Activated naive CD4-positive, alpha-beta T cell treated with anti-CD3 and anti-CD28 coated beads, Interleukin-2, amount 50 U/mL, for 24 hours (primary cell): ENCODE results near the gene POGLUT3.

ENCODE experiments used
- H3K27ac Mint-ChIP-seq: one replicate; pipeline ENCODE4 v1.8.0; 2021; ENCODE audit warnings: mild to moderate bottlenecking, mixed read lengths
- H3K27me3 Mint-ChIP-seq: one replicate; pipeline ENCODE4 v1.8.0; 2021; ENCODE audit warnings: mixed read lengths
- H3K36me3 Mint-ChIP-seq: one replicate; pipeline ENCODE4 v1.8.0; 2021; ENCODE audit warnings: mixed read lengths
- H3K4me1 Mint-ChIP-seq: one replicate; pipeline ENCODE4 v1.8.0; 2021; ENCODE audit warnings: mixed read lengths
- H3K4me3 Mint-ChIP-seq: one replicate; pipeline ENCODE4 v1.8.0; 2021; ENCODE audit warnings: mild to moderate bottlenecking, mixed read lengths
- H3K9me3 Mint-ChIP-seq: one replicate; pipeline ENCODE4 v1.8.0; 2021; ENCODE audit warnings: mixed read lengths

POGLUT3 gene

DNA sequence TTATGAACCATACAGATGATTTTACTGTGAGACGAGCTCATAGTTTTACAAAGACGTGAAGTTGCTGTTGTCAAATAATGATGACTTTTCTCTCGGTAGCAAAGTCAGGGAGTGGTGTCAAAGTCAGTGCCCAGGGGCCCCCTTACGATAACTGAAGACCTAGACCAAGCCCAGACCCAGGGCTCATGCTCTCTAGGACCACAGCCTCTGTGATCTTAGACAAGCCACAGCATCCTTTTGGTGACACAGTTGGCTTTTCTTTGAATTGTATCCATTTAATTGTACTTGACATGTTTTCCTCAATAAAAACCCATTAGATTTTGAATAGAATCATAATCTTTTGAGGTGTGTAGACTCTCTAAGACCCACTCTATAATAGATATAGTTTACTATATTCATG is 17.9 kb upstream of the POGLUT3 start:
- Mint-ChIP-seq H3K4me1 (no peaks in the 10 kb centered on the region), H3K27ac (no peak overlapping the region), H3K36me3 (peaks cover 21% of the 10 kb centered on the region), H3K4me3 (no peak overlapping the region), H3K27me3 (no peaks in the 10 kb centered on the region), H3K9me3 (no peaks in the 10 kb centered on the region)

DNA sequence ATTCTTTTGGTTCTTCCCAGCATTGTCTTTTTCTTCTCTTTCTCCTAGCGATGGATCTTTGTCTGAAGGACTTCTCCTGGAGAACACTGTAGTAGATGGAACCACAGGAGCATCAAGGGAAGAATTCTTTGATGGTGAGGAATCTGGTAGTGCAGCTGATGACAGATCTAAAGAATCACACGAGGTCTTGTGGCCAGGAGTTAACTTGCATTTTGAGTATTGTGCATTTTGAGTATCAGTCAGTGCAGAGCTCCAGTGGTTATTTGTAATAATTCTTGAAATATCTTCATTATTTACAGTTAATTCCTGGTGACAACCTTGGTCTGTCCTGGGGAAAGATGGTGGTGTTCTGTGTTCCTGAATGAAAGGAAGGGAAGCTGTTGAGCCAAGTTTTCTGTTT is 14.5 kb upstream of the POGLUT3 start:
- Mint-ChIP-seq H3K4me1 (no peaks in the 10 kb centered on the region), H3K9me3 (no peaks in the 10 kb centered on the region)

DNA sequence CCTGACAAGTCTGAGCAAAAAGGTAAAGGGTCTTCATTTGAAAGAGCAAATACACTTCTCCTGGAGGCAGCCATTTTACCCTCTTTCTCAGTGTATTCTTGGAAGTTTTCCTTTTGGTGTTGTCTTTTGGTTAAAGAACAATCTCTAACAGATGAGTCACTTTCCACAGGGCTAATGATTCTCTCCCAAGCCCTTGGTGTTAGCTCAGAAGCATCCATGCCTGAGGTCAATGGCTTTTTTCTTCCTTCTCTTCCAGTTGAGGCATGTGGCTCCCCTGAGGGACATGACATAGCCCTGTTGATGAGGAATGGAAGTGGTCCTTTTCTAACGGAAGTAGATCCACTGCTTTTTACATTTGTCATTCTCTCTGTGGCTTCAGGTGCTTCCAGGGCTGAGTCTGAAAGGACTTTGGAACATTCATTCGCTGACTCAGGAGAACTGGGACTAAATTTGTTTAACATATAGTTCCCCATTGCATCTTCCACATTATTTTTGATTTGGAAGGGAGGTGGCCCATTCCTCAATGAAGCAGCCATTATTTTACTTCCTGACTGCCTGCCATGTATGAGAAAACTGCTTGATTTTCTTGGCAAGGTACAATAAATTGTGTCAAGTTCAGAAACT is 13.8 kb upstream of the POGLUT3 start:
- Mint-ChIP-seq H3K36me3 (peaks cover 20% of the 10 kb centered on the region), H3K27me3 (no peaks in the 10 kb centered on the region), H3K27ac (no peak overlapping the region), H3K9me3 (no peaks in the 10 kb centered on the region), H3K4me3 (no peak overlapping the region), H3K4me1 (no peaks in the 10 kb centered on the region)

More for the DNA sequence above, 14.5 kb upstream of the POGLUT3 start:
- no peaks in the 10 kb centered on the region for H3K27me3 Mint-ChIP-seq
- H3K4me3 Mint-ChIP-seq: no peak overlapping the region
- no peak overlapping the region for H3K27ac Mint-ChIP-seq
- peaks cover 20% of the 10 kb centered on the region for H3K36me3 Mint-ChIP-seq

DNA sequence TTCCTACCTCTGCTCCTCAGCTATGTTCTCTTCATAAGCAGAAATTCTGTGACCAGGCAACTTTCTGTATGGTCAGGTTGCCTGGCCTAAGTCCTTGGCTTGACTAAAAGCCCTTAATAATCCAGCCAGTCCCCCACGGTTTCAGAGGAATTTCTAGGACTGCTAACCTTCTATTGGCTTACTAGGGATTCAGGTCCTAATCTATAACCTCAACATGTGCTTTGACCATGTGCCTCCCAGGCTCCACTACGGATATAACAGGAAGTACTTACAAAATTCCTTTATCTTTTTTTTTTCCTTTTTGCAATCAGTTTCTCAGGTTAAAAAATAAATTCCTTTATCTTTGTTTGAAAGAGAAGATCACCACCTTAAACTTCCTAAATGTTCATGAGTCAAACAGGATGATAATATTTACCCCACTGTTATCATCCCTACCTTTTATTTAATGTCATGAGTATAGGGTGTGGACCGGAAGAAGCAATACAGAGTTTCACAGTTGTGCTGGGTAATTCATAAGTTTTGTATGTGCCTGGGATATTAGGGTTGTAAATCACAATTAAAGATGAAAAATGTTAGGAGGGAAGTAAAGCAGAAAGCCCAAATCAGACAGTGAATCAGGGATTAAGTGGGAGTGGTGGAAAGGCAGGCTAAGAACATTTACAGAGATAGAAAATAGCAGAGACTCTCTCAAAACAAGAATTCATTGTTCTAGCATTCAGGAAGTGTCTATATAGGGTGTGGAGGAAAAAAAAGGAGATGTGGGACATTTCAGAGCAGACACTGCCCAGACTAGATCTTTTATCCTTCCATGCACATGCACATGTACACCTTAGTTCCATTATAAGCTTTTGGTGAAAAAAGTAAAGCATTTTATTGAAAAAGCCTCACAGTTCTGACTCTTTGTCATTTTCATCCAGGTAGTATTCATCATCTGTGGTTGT is 10.7 kb upstream of the POGLUT3 start:
- Mint-ChIP-seq H3K4me1 (no peaks in the 10 kb centered on the region), H3K4me3 (no peak overlapping the region), H3K36me3 (peaks cover 12% of the 10 kb centered on the region), H3K9me3 (no peaks in the 10 kb centered on the region), H3K27me3 (no peaks in the 10 kb centered on the region), H3K27ac (no peak overlapping the region)

DNA sequence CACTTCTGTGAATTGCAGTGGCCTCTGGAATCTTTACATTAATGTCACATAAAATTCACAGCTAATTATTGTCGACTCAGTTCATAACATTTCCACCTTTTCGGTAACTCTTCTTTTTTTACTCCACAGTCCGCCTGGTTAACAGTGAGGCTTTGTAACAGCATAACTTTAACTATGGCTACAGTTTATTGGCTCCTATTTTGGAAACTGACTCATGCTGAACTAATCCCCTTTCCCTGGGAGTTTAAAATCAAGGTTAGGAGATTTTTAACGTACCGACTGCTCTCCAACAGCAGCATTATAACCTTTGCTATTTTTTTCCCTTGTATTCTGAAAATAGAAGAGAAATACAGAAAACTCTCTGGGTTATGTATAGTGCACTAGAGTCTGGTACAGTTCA is 3.2 kb upstream of the POGLUT3 start:
- Mint-ChIP-seq H3K27ac (no peak overlapping the region), H3K9me3 (no peaks in the 10 kb centered on the region), H3K4me1 (peaks cover 17% of the 10 kb centered on the region), H3K27me3 (no peaks in the 10 kb centered on the region), H3K4me3 (no peak overlapping the region), H3K36me3 (no peaks in the 10 kb centered on the region)

DNA sequence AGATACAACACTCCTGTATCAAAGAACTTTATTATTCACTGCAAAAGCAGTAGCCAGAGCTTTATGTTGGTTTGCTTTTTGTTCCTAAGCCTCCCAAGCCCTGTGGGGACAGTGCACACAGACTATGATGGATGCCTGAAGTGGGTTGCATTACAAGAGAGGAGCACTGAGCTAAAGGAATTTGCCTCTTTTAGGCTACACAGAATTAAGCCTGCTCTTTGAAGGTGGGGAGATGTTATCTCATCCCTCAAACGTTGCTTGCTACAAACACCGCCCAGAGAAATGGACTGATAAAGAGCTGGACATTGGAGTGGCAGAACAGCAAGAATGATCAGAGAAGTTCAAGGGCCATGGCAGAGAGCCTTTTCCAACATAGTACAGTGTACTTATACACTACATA is 2.5 kb upstream of the POGLUT3 start:
- no peak overlapping the region for H3K27ac Mint-ChIP-seq
- no peak overlapping the region for H3K4me3 Mint-ChIP-seq
- H3K4me1 Mint-ChIP-seq: peaks cover 22% of the 10 kb centered on the region
- no peaks in the 10 kb centered on the region for H3K27me3 Mint-ChIP-seq
- H3K36me3 Mint-ChIP-seq: no peaks in the 10 kb centered on the region
- H3K9me3 Mint-ChIP-seq: no peaks in the 10 kb centered on the region

DNA sequence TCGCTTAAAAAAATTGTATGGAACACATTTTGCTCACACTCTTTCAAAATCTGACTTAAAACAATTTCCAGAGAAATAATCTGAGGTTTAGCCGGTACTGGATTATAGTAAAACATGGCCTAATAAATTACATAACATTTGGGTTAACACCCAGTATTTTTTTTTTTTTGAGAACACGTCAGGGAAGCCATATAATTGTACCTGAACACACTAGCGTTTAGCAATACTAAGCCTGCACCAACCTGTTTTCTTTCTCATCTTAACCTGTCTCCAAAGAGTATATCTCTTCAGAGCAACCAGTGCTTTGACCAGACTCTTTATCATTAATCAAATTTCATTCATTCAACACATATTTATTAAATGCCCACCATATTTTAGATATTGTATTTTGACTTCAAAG is 2.0 kb upstream of the POGLUT3 start:
- H3K27me3 Mint-ChIP-seq: no peaks in the 10 kb centered on the region
- H3K36me3 Mint-ChIP-seq: no peaks in the 10 kb centered on the region
- no peaks in the 10 kb centered on the region for H3K9me3 Mint-ChIP-seq
- no peak overlapping the region for H3K27ac Mint-ChIP-seq
- H3K4me1 Mint-ChIP-seq: peaks cover 22% of the 10 kb centered on the region
- H3K4me3 Mint-ChIP-seq: peak overlapping the region; percentile 11

DNA sequence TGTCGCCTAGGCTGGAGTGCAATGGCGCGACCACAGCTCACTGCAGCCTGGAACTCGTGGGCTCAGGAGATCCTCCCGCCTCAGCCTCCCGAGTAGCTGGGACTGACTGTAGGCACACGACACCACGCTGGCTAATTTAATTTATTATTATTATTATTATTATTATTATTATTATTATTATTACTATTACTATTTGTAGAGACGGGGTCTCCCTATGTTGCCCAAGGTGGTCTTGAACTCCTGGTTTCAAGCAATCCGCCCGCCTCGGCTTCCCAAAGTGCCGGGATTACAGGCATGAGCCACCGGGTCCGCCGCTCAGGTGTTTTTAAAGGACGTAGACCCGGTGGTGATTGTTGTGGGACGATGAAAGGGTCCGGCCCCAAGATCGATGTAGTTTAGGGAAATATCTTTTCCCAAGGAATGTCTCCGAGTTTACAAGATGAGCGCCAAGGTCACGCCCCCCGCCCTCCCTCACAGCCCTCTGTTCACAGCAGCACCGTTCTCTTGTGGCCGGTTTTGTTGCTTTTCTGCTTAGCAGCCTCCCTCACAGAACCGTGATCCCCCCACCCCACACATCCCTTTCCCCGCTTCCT is 728 bp upstream of the POGLUT3 start:
- H3K36me3 Mint-ChIP-seq: no peaks in the 10 kb centered on the region
- H3K4me3 Mint-ChIP-seq: peak overlapping the region; percentile 89
- peaks cover 33% of the 10 kb centered on the region for H3K4me1 Mint-ChIP-seq
- no peaks in the 10 kb centered on the region for H3K9me3 Mint-ChIP-seq
- H3K27me3 Mint-ChIP-seq: no peaks in the 10 kb centered on the region
- peak overlapping the region; percentile 92 for H3K27ac Mint-ChIP-seq

DNA sequence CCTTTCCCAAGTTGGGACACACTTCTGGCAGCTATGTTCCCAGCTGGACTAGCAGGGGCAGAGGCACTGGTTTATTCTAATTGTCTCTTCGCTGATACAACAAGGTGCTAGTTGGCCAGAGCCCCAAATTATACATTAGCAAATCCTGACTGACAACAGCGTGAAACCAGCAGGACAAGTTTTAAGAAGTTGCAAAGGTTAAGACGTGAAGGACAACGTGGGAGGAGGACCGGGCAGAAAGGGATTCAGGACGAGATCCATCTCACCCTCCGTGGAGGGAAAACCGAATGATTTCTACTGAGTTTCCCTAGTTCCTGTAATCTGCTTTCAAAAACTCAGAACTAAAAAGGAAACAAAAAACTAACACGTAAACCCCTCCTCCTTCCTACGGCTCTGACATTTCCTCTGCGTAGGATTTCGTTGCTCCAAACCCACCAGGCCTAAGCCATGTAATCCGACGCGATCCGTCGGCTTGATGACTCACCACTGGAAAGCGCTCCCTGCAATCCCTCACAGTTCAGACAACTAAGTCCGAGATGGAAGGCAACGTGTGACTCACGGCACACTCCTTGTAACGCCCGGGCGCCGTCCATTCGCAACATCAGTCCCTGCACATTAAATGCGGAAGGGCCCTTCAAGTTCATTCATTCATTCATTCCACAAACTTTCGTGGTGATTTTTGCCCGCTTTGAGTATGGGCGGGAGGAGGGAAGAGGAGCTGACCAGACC is 703 bp downstream of the POGLUT3 start:
- Mint-ChIP-seq H3K27me3 (no peaks in the 10 kb centered on the region), H3K4me1 (peaks cover 33% of the 10 kb centered on the region), H3K36me3 (no peaks in the 10 kb centered on the region), H3K9me3 (no peaks in the 10 kb centered on the region), H3K4me3 (peak overlapping the region; percentile 92), H3K27ac (peak overlapping the region; percentile 95)

DNA sequence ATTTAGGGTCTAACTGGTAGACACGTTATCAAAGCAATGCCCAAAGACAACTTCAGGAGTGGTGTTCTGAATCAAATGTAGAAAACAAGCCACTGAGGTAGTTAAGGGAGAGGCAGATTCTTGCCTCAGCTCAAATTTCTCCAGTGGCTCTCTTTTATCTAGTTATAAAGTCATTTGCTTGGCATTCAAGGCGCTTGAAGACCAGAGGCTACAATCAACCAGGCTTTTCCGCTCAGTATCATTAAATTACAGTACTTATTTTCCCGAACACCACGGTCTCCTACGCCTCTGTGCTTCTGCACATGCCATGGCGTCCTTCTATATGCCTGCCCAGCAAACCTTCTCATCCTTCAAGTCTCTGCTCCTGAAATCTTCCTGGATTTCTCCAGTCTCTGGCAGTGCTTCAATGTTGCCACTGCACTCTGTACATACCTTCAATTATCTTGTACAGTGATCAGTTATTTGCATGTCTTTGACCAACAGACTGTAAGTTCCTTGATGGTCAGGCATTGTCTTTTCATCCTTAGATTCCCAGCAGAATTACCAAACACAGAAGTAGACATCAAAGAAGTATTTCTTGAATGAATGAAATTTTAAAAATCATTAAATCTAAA is 1.4 kb downstream of the POGLUT3 start:
- peaks cover 33% of the 10 kb centered on the region for H3K4me1 Mint-ChIP-seq
- H3K27me3 Mint-ChIP-seq: no peaks in the 10 kb centered on the region
- H3K27ac Mint-ChIP-seq: peak overlapping the region; percentile 95
- H3K36me3 Mint-ChIP-seq: no peaks in the 10 kb centered on the region
- peak overlapping the region; percentile 1 for H3K4me3 Mint-ChIP-seq
- no peaks in the 10 kb centered on the region for H3K9me3 Mint-ChIP-seq

DNA sequence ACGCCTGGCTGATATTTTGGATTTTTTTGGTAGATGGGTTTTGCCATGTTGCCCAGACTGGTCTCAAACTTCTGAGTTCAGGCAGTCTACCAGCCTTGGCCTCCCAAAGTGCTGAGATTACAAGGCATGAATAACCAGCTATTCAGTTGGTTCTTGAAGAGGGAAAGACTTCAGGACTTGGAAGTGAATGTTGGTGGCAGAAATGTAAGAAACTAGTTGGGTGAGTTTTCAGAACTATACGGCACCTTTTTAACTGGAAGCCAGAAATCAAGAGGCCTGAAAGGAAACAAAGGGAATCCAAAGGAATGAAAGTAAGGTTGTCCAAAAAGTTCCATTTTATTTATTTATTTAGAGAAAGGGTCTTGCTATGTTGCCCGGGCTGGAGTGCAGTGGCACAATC is 2.9 kb downstream of the POGLUT3 start:
- Mint-ChIP-seq H3K27me3 (no peaks in the 10 kb centered on the region), H3K4me1 (peaks cover 33% of the 10 kb centered on the region), H3K9me3 (no peaks in the 10 kb centered on the region), H3K4me3 (no peak overlapping the region), H3K27ac (no peak overlapping the region), H3K36me3 (peaks cover 3% of the 10 kb centered on the region)

DNA sequence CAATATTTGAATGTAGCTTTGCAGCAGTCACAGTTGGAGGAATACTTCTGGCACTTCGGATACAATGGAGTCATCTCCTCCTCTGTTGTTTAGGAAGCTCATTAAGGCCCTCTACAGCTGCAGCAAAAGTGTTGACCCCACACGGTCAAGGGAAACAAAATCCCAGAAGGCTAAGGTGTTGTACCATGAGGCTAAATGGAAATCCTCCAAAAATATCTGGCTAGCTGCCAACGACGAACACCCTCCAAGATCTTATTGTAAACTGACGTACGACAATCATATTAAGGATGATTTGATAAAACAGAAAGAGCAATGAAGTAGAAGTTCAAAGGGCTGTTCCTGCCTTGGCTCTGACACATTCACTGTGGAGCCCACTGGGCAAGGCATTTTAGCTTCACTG is 4.0 kb downstream of the POGLUT3 start:
- Mint-ChIP-seq H3K36me3 (peaks cover 5% of the 10 kb centered on the region), H3K27me3 (no peaks in the 10 kb centered on the region), H3K27ac (no peak overlapping the region), H3K9me3 (no peaks in the 10 kb centered on the region), H3K4me3 (no peak overlapping the region), H3K4me1 (peaks cover 31% of the 10 kb centered on the region)

DNA sequence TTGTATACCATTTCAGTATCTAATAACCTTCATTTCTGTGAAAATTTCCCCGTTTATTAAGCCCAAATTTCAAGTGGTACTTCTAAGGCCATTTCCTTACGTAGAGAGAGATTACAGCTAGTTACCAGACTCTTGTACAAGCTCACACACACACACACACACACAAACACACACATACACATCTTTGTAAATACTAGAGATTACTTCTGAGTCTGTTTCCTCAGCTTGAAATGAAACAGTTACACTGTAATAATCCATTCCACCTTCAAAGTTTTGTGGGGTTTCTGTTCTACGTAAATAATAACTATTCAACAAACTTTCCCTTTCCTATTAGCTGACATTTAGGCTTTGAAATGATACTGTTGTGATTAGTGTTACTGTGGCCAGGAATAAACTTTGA is 6.2 kb downstream of the POGLUT3 start:
- peaks cover 22% of the 10 kb centered on the region for H3K4me1 Mint-ChIP-seq
- H3K9me3 Mint-ChIP-seq: no peaks in the 10 kb centered on the region
- no peak overlapping the region for H3K27ac Mint-ChIP-seq

DNA sequence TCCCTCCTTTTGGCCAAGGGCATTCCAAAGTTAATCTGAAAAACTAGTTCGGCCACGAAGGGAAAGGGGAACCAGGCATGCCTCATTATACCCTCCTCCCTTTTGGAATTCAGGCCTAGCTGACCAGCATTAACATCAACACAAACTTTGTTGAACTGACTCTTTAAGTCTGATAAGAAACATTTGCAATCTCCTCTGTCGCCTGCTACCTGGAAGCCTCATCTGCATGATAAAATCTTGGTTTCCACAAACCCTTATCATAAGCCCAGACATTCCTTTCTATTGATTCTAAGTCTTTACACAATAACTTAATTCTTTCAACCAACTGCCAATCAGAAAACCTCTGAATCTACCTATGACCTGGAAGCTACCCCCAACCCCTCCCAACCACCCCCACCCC is 11.4 kb downstream of the POGLUT3 start:
- peaks cover 26% of the 10 kb centered on the region for H3K36me3 Mint-ChIP-seq

More for the DNA sequence above, 6.2 kb downstream of the POGLUT3 start:
- H3K4me3 Mint-ChIP-seq: no peak overlapping the region
- no peaks in the 10 kb centered on the region for H3K27me3 Mint-ChIP-seq
- H3K36me3 Mint-ChIP-seq: peaks cover 14% of the 10 kb centered on the region

DNA sequence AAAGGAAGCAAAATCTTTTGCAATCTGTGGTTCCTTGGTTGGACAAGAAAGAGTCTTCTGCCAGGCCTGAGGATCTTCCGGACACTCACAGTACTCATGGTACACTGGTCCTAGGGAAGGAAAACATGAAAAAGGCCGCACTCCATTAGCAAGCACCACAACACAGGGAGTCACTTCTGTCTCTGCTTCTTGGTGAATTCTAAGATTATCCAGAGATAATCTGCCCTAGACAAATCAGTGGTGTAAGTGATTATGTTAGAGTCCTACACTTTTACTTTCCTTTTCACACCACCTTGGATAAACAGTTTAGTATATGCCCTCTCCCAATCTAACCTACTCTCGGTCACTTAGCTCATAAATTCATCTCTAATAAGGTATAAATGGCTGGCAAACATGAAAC is 11.9 kb downstream of the POGLUT3 start:
- H3K9me3 Mint-ChIP-seq: no peaks in the 10 kb centered on the region
- H3K4me3 Mint-ChIP-seq: no peak overlapping the region
- H3K27ac Mint-ChIP-seq: no peak overlapping the region
- H3K4me1 Mint-ChIP-seq: no peaks in the 10 kb centered on the region
- H3K27me3 Mint-ChIP-seq: no peaks in the 10 kb centered on the region
- peaks cover 27% of the 10 kb centered on the region for H3K36me3 Mint-ChIP-seq

More for the DNA sequence above, 11.4 kb downstream of the POGLUT3 start:
- Mint-ChIP-seq H3K4me3 (no peak overlapping the region), H3K9me3 (no peaks in the 10 kb centered on the region), H3K27me3 (no peaks in the 10 kb centered on the region), H3K27ac (no peak overlapping the region), H3K4me1 (no peaks in the 10 kb centered on the region)
